ENCODE results near the gene MAGEA3. TPM values are rescaled to one million over a fixed set of nuclear protein-coding genes. Genes with fewer than 3 reads are reported as not detected.
"Not testable (repeated sequence)": the region's sequence is repeated elsewhere in the genome, so short reads cannot be mapped to it uniquely, and the experiment has no call there.

Gene MAGEA3
- total RNA-seq, 4 donors from 2014 or later, result not detected

- no peaks in the 10 kb centered on the region for H3K27me3 ChIP-seq
- no peaks in the 10 kb centered on the region for H3K9me3 ChIP-seq
- H3K4me3 ChIP-seq, result no peak overlapping the region
- in situ Hi-C loops (cut with MboI; ENCODE audit: low pct_ligation_motif_present in 1 of 4, low pct_unique_long_range_greater_than_20kb in 1 of 4, low sequenced_read_pairs in 3 of 4) (no loop called here), intact Hi-C loops (cut with DNase I; ENCODE audit: low total_unique reads) (no loop called here)
- H3K27ac ChIP-seq, result no peak overlapping the region
- no peaks in the 10 kb centered on the region for H3K4me1 ChIP-seq
- 83% methylated on average over 7 of the region's 7 CpGs; no CpG with 5 or more reads in 1 of the 2 donors for WGBS, 2 donors (ENCODE audit: low coverage in 1 of 2)
- TF ChIP-seq POLR2A (IDR thresholded peaks at IDR 0.05), result no peak
- no peak for TF ChIP-seq POLR2AphosphoS5 (IDR thresholded peaks at IDR 0.05)
- no peaks in the 10 kb centered on the region for H3K36me3 ChIP-seq
- no peak for DNase-seq
These were observed 41.7 kb upstream of the MAGEA3 start for GRCh38 chrX:152656890-152657289.

GRCh38 chrX:152658302-152658701, 40.3 kb upstream of the MAGEA3 start:
- no peaks in the 10 kb centered on the region for H3K27me3 ChIP-seq
- in situ Hi-C loops (cut with MboI; ENCODE audit: low pct_ligation_motif_present in 1 of 4, low pct_unique_long_range_greater_than_20kb in 1 of 4, low sequenced_read_pairs in 3 of 4) (no loop called here), intact Hi-C loops (cut with DNase I; ENCODE audit: low total_unique reads) (no loop called here)

GRCh38 chrX:152663086-152663485, 35.5 kb upstream of the MAGEA3 start:
- Histone ChIP-seq H3K4me3 (no peak overlapping the region), H3K36me3 (no peaks in the 10 kb centered on the region), H3K27ac (no peak overlapping the region), H3K27me3 (no peaks in the 10 kb centered on the region), H3K4me1 (no peaks in the 10 kb centered on the region), H3K9me3 (no peaks in the 10 kb centered on the region)
- in situ Hi-C loops (cut with MboI; ENCODE audit: low pct_ligation_motif_present in 1 of 4, low pct_unique_long_range_greater_than_20kb in 1 of 4, low sequenced_read_pairs in 3 of 4) (no loop called here), intact Hi-C loops (cut with DNase I; ENCODE audit: low total_unique reads) (no loop called here)
- WGBS, 2 donors (ENCODE audit: low coverage in 1 of 2), result 43 to 83% methylated on average over 1 to 4 of the region's 4 CpGs
- DNase-seq, result no peak
- TF ChIP-seq POLR2AphosphoS5 (IDR thresholded peaks at IDR 0.05) (no peak), EP300 (IDR thresholded peaks at IDR 0.05; ENCODE audit: low read depth) (no peak), CTCF (IDR thresholded peaks at IDR 0.05) (no peak), POLR2A (IDR thresholded peaks at IDR 0.05) (no peak)

More at GRCh38 chrX:152658302-152658701, 40.3 kb upstream of the MAGEA3 start:
- DNase-seq, result no peak
- Histone ChIP-seq H3K9me3 (no peaks in the 10 kb centered on the region), H3K27ac (no peak overlapping the region), H3K4me1 (no peaks in the 10 kb centered on the region), H3K36me3 (no peaks in the 10 kb centered on the region), H3K4me3 (no peak overlapping the region)
- 29% methylated on average over 2 of the region's 2 CpGs; no CpG with 5 or more reads in 1 of the 2 donors for WGBS, 2 donors (ENCODE audit: low coverage in 1 of 2)
- no peak for TF ChIP-seq POLR2AphosphoS5 (IDR thresholded peaks at IDR 0.05)
- TF ChIP-seq EP300 (IDR thresholded peaks at IDR 0.05; ENCODE audit: low read depth), result no peak
- no peak for TF ChIP-seq CTCF (IDR thresholded peaks at IDR 0.05)
- no peak for TF ChIP-seq POLR2A (IDR thresholded peaks at IDR 0.05)

GRCh38 chrX:152674135-152674534, 24.5 kb upstream of the MAGEA3 start:
- intact Hi-C loops (cut with DNase I; ENCODE audit: low total_unique reads), result no loop called here
- Histone ChIP-seq H3K4me1 (no peaks in the 10 kb centered on the region), H3K27ac (no peak overlapping the region), H3K9me3 (no peaks in the 10 kb centered on the region), H3K27me3 (no peaks in the 10 kb centered on the region), H3K36me3 (no peaks in the 10 kb centered on the region), H3K4me3 (no peak overlapping the region)
- 76 to 88% methylated on average over 1 to 2 of the region's 2 CpGs for WGBS, 2 donors (ENCODE audit: low coverage in 1 of 2)
- no peak for TF ChIP-seq EP300 (IDR thresholded peaks at IDR 0.05; ENCODE audit: low read depth)
- no peak for TF ChIP-seq POLR2A (IDR thresholded peaks at IDR 0.05)
- no peak for TF ChIP-seq CTCF (IDR thresholded peaks at IDR 0.05)
- no peak for TF ChIP-seq POLR2AphosphoS5 (IDR thresholded peaks at IDR 0.05)
- in situ Hi-C loops (cut with MboI; ENCODE audit: low pct_ligation_motif_present in 1 of 4, low pct_unique_long_range_greater_than_20kb in 1 of 4, low sequenced_read_pairs in 3 of 4), result no loop called here
- DNase-seq, result no peak

GRCh38 chrX:152674652-152675051, 23.9 kb upstream of the MAGEA3 start:
- DNase-seq; intact Hi-C loops (cut with DNase I; ENCODE audit: low total_unique reads): not testable (repeated sequence)
- WGBS, 2 donors (ENCODE audit: low coverage in 1 of 2), result 92% methylated on average over 3 of the region's 3 CpGs; no CpG with 5 or more reads in 1 of the 2 donors

GRCh38 chrX:152681012-152681411, 17.6 kb upstream of the MAGEA3 start:
- H3K4me1 ChIP-seq; H3K36me3 ChIP-seq; H3K4me3 ChIP-seq; H3K27me3 ChIP-seq; DNase-seq; intact Hi-C loops (cut with DNase I; ENCODE audit: low total_unique reads); in situ Hi-C loops (cut with MboI; ENCODE audit: low pct_ligation_motif_present in 1 of 4, low pct_unique_long_range_greater_than_20kb in 1 of 4, low sequenced_read_pairs in 3 of 4); H3K27ac ChIP-seq; H3K9me3 ChIP-seq: not testable (repeated sequence)
- no CpG with 5 or more reads among the region's 3 CpGs for WGBS, 2 donors (ENCODE audit: low coverage in 1 of 2)

More at GRCh38 chrX:152674652-152675051, 23.9 kb upstream of the MAGEA3 start:
- H3K4me1 ChIP-seq; H3K27me3 ChIP-seq; H3K27ac ChIP-seq; H3K4me3 ChIP-seq; in situ Hi-C loops (cut with MboI; ENCODE audit: low pct_ligation_motif_present in 1 of 4, low pct_unique_long_range_greater_than_20kb in 1 of 4, low sequenced_read_pairs in 3 of 4); H3K36me3 ChIP-seq; H3K9me3 ChIP-seq: not testable (repeated sequence)

GRCh38 chrX:152700390-152700789, 1.8 kb downstream of the MAGEA3 start:
- H3K4me3 ChIP-seq; H3K27ac ChIP-seq; H3K36me3 ChIP-seq; in situ Hi-C loops (cut with MboI; ENCODE audit: low pct_ligation_motif_present in 1 of 4, low pct_unique_long_range_greater_than_20kb in 1 of 4, low sequenced_read_pairs in 3 of 4); H3K27me3 ChIP-seq; H3K9me3 ChIP-seq; H3K4me1 ChIP-seq; DNase-seq; intact Hi-C loops (cut with DNase I; ENCODE audit: low total_unique reads): not testable (repeated sequence)
- WGBS, 2 donors (ENCODE audit: low coverage in 1 of 2), result 86% methylated on average over 3 of the region's 5 CpGs; no CpG with 5 or more reads in 1 of the 2 donors

- H3K36me3 ChIP-seq; intact Hi-C loops (cut with DNase I; ENCODE audit: low total_unique reads); H3K4me1 ChIP-seq; H3K4me3 ChIP-seq; H3K27ac ChIP-seq; DNase-seq; in situ Hi-C loops (cut with MboI; ENCODE audit: low pct_ligation_motif_present in 1 of 4, low pct_unique_long_range_greater_than_20kb in 1 of 4, low sequenced_read_pairs in 3 of 4); H3K27me3 ChIP-seq; H3K9me3 ChIP-seq: not testable (repeated sequence)
- WGBS, 2 donors (ENCODE audit: low coverage in 1 of 2), result 90% methylated on average over 3 of the region's 7 CpGs; no CpG with 5 or more reads in 1 of the 2 donors
These were observed 7.9 kb downstream of the MAGEA3 start for GRCh38 chrX:152706500-152706899.

Data from transverse colon (tissue), 4 donors.